ENCODE measurements around the gene STX1A. TPM values are rescaled to one million over a fixed set of nuclear protein-coding genes. Genes with fewer than 3 reads are reported as not detected.

The STX1A gene
- total and polyA plus RNA-seq, 2 of the 13 experiments (the other 11 are each of a cell fraction or from before 2014, with no cell fraction given), result 6.1 to 12.2 TPM

GRCh38 chr7:73741600-73741999, 22.1 kb upstream of the STX1A start:
- intact Hi-C loops (cut with micrococcal nuclease; ENCODE audit: unreplicated experiment) (loop anchor here (5.0 kb wide), 1 partner anchor 116 kb away; no protein-coding TSS in a partner anchor), in situ Hi-C loops (cut with HindIII; ENCODE audit: extremely low pct_ligation_motif_present, low pct_unique_long_range_greater_than_20kb) (no loop called here)
- no peak overlapping the region for H2AFZ ChIP-seq (ENCODE audit: low read length)
- WGBS (ENCODE audit: low lambda C conversion rate), result 80% methylated on average over 5 of the region's 5 CpGs
- CTCF ChIA-PET (ENCODE audit: low intra/inter-chr PET ratio, low total read pairs), result no interaction called here
- no peak overlapping the region for H3K4me3 ChIP-seq (replicated peaks in 1 of 3; ENCODE audit: insufficient read depth in 1 of 3, low read depth in 2 of 3, low read length in 3 of 3)
- TF ChIP-seq TOE1 (CRISPR knock-in tag; IDR thresholded peaks at IDR 0.05) (no peak), LRRFIP1 (CRISPR knock-in tag; conservative IDR thresholded peaks at IDR 0.05) (no peak), CENPX (CRISPR knock-in tag; IDR thresholded peaks at IDR 0.05) (no peak), CBFB (CRISPR knock-in tag; IDR thresholded peaks at IDR 0.05) (no peak), ZNF264 (CRISPR knock-in tag; IDR thresholded peaks at IDR 0.05) (no peak), NRL (CRISPR knock-in tag; IDR thresholded peaks at IDR 0.05; ENCODE audit: borderline replicate concordance) (no peak), CENPBD1 (CRISPR knock-in tag; IDR thresholded peaks at IDR 0.05; ENCODE audit: borderline replicate concordance, low read depth) (no peak), DMTF1 (CRISPR knock-in tag; IDR thresholded peaks at IDR 0.05) (no peak), ZFY (CRISPR knock-in tag; IDR thresholded peaks at IDR 0.05) (no peak)
- TF ChIP-seq, protein P1, sequence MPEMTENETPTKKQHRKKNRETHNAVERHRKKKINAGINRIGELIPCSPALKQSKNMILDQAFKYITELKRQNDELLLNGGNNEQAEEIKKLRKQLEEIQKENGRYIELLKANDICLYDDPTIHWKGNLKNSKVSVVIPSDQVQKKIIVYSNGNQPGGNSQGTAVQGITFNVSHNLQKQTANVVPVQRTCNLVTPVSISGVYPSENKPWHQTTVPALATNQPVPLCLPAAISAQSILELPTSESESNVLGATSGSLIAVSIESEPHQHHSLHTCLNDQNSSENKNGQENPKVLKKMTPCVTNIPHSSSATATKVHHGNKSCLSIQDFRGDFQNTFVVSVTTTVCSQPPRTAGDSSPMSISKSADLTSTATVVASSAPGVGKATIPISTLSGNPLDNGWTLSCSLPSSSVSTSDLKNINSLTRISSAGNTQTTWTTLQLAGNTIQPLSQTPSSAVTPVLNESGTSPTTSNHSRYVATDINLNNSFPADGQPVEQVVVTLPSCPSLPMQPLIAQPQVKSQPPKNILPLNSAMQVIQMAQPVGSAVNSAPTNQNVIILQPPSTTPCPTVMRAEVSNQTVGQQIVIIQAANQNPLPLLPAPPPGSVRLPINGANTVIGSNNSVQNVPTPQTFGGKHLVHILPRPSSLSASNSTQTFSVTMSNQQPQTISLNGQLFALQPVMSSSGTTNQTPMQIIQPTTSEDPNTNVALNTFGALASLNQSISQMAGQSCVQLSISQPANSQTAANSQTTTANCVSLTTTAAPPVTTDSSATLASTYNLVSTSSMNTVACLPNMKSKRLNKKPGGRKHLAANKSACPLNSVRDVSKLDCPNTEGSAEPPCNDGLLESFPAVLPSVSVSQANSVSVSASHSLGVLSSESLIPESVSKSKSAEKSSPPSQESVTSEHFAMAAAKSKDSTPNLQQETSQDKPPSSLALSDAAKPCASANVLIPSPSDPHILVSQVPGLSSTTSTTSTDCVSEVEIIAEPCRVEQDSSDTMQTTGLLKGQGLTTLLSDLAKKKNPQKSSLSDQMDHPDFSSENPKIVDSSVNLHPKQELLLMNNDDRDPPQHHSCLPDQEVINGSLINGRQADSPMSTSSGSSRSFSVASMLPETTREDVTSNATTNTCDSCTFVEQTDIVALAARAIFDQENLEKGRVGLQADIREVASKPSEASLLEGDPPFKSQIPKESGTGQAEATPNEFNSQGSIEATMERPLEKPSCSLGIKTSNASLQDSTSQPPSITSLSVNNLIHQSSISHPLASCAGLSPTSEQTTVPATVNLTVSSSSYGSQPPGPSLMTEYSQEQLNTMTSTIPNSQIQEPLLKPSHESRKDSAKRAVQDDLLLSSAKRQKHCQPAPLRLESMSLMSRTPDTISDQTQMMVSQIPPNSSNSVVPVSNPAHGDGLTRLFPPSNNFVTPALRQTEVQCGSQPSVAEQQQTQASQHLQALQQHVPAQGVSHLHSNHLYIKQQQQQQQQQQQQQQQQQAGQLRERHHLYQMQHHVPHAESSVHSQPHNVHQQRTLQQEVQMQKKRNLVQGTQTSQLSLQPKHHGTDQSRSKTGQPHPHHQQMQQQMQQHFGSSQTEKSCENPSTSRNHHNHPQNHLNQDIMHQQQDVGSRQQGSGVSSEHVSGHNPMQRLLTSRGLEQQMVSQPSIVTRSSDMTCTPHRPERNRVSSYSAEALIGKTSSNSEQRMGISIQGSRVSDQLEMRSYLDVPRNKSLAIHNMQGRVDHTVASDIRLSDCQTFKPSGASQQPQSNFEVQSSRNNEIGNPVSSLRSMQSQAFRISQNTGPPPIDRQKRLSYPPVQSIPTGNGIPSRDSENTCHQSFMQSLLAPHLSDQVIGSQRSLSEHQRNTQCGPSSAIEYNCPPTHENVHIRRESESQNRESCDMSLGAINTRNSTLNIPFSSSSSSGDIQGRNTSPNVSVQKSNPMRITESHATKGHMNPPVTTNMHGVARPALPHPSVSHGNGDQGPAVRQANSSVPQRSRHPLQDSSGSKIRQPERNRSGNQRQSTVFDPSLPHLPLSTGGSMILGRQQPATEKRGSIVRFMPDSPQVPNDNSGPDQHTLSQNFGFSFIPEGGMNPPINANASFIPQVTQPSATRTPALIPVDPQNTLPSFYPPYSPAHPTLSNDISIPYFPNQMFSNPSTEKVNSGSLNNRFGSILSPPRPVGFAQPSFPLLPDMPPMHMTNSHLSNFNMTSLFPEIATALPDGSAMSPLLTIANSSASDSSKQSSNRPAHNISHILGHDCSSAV (CRISPR knock-in tag; IDR thresholded peaks at IDR 0.05; ENCODE audit: borderline replicate concordance), result no peak
- POLR2A ChIA-PET, result no interaction called here
- peaks cover 0 to 9% of the 10 kb centered on the region in 2 experiments; a peak in 1 of 5 replicates for H3K36me3 ChIP-seq (replicated peaks in 1 of 2; ENCODE audit: control insufficient read depth in 1 of 2, insufficient read depth in 2 of 2, low read length in 2 of 2)
- DNase-seq (ENCODE audit: low spot score) (no peak), FAIRE-seq (no peak), ATAC-seq (no peak)
- H3K79me2 ChIP-seq (ENCODE audit: insufficient read depth, low read length), result no peaks in the 10 kb centered on the region
- H3K27ac ChIP-seq (ENCODE audit: extremely low read length, insufficient read depth, low read length), result no peak overlapping the region
- H3K27me3 ChIP-seq (ENCODE audit: control insufficient read depth in 1 of 2, insufficient read depth in 2 of 2, low read length in 2 of 2), result no peaks in the 10 kb centered on the region
- no peak overlapping the region for H3K9ac ChIP-seq (ENCODE audit: insufficient read depth, low read depth, low read length)
- H3K9me3 ChIP-seq (ENCODE audit: low read length), result no peaks in the 10 kb centered on the region
- no peaks in the 10 kb centered on the region for H4K20me1 ChIP-seq (ENCODE audit: insufficient read depth, low read length)
- H3K4me1 ChIP-seq (ENCODE audit: insufficient read depth, low read length), result peaks cover 37% of the 10 kb centered on the region
- no peak overlapping the region for H3K4me2 ChIP-seq (ENCODE audit: low read depth, low read length)
- no TSS peak for BruUV-seq (replicated peaks)
